ENCODE results near the gene CFAP61.

The CFAP61 gene

DNA sequence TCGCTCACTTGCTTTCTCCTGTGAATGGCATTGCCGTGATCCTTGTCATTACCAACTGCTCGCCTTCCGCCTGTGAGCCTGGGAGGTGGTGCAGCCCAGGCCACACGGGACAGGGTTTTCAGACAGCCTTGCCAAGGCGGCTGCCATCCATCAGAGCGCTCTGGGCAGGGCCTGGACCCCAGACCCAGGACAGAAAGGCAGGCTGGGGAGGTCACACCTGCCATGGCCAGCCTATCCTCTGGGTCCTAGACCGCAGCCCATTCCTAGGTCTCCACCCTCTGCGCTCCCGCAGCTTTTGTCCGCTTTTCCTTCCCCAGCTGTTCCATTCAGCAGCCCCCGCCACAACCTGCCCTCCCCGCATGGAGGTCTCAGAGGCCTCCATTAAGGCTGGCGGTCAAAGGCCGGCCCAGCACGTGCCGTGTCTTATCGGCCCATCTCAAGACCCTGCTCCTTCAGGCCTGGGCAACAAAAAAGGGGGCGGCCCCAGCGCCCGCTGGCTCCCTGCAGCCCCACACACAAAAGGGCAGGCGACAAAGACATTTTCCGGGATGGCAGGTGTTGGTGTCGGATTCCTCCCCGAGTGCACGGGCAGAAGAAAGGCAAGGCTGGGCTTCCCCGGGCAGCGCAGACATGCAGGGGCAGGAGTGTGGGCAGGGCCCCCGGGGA, 343.7 kb downstream of the CFAP61 start:
- H3K4me3 ChIP-seq (ENCODE audit: control insufficient read depth, low read depth, low read length), result no peak overlapping the region
- DNase-seq (ENCODE audit: low read depth), result no peak

GRCh38 chr20:20396794-20397193, 344.5 kb downstream of the CFAP61 start:
- no peak overlapping the region for H3K4me3 ChIP-seq (ENCODE audit: control insufficient read depth, low read depth, low read length)
- TF ChIP-seq, protein P1, sequence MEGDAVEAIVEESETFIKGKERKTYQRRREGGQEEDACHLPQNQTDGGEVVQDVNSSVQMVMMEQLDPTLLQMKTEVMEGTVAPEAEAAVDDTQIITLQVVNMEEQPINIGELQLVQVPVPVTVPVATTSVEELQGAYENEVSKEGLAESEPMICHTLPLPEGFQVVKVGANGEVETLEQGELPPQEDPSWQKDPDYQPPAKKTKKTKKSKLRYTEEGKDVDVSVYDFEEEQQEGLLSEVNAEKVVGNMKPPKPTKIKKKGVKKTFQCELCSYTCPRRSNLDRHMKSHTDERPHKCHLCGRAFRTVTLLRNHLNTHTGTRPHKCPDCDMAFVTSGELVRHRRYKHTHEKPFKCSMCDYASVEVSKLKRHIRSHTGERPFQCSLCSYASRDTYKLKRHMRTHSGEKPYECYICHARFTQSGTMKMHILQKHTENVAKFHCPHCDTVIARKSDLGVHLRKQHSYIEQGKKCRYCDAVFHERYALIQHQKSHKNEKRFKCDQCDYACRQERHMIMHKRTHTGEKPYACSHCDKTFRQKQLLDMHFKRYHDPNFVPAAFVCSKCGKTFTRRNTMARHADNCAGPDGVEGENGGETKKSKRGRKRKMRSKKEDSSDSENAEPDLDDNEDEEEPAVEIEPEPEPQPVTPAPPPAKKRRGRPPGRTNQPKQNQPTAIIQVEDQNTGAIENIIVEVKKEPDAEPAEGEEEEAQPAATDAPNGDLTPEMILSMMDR (IDR thresholded peaks at IDR 0.05; ENCODE audit: control insufficient read depth, insufficient read depth, low read depth, low read length, missing control alignments), result no peak
- DNase-seq (ENCODE audit: low read depth), result no peak

More for the DNA sequence above, 343.7 kb downstream of the CFAP61 start:
- TF ChIP-seq, protein P1 (IDR thresholded peaks at IDR 0.05; ENCODE audit: control insufficient read depth, insufficient read depth, low read depth, low read length, missing control alignments), result no peak

DNA sequence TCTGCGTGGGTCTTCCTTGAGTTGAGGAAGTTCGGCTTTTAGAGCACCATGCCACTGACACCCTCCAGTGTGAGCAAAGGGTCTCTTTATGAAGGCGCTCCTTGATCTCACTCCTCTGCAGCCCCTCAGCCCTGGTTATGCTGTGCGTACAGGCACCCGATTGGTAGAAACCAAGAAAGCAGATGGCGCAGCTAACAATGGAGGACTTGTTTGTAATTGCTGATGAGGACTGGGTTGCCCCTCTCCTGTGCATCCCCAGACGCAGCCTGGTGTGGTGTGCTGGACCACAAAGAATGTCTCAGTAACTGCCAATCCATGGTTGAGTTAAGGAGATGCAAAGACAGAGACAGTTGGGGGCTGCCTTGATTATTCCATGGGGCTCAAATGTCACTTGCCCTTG, 345.8 kb downstream of the CFAP61 start:
- H3K4me3 ChIP-seq (ENCODE audit: control insufficient read depth, low read depth, low read length), result no peak overlapping the region
- TF ChIP-seq, protein P1 (IDR thresholded peaks at IDR 0.05; ENCODE audit: control insufficient read depth, insufficient read depth, low read depth, low read length, missing control alignments), result no peak
- DNase-seq (ENCODE audit: low read depth), result no peak

GRCh38 chr20:20399531-20400500, 347.5 kb downstream of the CFAP61 start:
- DNase-seq (ENCODE audit: low read depth), result no peak
- TF ChIP-seq, protein P1 (IDR thresholded peaks at IDR 0.05; ENCODE audit: control insufficient read depth, insufficient read depth, low read depth, low read length, missing control alignments), result no peak
- H3K4me3 ChIP-seq (ENCODE audit: control insufficient read depth, low read depth, low read length), result no peak overlapping the region

- H3K4me3 ChIP-seq (ENCODE audit: control insufficient read depth, low read depth, low read length), result no peak overlapping the region
These were observed 349.7 kb downstream of the CFAP61 start for GRCh38 chr20:20401991-20402390.

DNA sequence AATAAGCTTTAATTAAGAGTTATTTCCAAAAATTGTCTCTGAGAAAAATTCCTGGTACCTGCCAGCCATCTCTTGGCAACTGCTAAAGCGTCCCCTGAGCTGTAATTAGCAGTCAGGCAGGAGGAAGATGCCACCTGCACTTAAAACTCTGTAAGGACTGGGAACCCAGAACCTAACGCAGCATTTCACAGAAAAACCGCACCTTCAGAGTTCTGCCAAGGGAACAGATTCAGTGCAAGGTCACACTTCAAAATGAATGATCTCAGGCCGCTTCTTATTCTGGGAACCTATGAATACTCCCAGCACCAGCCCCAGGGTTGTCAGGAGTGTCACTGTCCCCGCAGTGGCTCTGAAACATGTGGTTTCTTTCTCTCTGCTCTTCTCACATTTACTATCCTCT, 352.3 kb downstream of the CFAP61 start:
- TF ChIP-seq, protein P1 (IDR thresholded peaks at IDR 0.05; ENCODE audit: control insufficient read depth, insufficient read depth, low read depth, low read length, missing control alignments), result no peak
- DNase-seq (ENCODE audit: low read depth), result no peak
- H3K4me3 ChIP-seq (ENCODE audit: control insufficient read depth, low read depth, low read length), result no peak overlapping the region

More at GRCh38 chr20:20401991-20402390, 349.7 kb downstream of the CFAP61 start:
- TF ChIP-seq, protein P1 (IDR thresholded peaks at IDR 0.05; ENCODE audit: control insufficient read depth, insufficient read depth, low read depth, low read length, missing control alignments), result no peak
- no peak for DNase-seq (ENCODE audit: low read depth)
